HG03039 (cell line): ENCODE results near the gene MMD.
"Not testable (repeated sequence)": the region's sequence is repeated elsewhere in the genome, so short reads cannot be mapped to it uniquely, and the experiment has no call there.

Experiments
- ATAC-seq: cut with Tn5 transposase; IDR thresholded peaks from one replicate; pipeline ENCODE4 v1.9.1; 2021; ENCODE audit warnings: mild to moderate bottlenecking, moderate library complexity; ENCODE audit not compliant: unreplicated experiment

MMD gene

DNA sequence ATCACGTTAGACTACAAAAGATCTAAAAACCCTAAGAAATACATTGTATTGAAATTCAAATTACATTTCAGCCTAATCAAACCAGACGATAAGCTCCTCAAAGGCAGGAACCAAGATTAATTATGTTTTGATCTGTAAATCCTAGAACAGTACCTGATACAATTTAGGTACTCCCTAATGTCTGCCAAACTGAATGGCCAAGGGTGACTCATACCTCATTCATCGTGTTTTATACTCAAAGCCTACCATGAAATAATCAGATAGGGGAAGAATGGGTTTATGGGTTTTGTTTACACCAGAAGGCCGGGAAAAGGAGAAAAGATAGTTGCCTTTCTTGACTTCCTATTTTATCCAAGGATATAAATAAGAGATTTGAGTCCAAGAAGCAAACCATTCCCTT lies 19.3 kb downstream of the MMD start:
- no peak for ATAC-seq

DNA sequence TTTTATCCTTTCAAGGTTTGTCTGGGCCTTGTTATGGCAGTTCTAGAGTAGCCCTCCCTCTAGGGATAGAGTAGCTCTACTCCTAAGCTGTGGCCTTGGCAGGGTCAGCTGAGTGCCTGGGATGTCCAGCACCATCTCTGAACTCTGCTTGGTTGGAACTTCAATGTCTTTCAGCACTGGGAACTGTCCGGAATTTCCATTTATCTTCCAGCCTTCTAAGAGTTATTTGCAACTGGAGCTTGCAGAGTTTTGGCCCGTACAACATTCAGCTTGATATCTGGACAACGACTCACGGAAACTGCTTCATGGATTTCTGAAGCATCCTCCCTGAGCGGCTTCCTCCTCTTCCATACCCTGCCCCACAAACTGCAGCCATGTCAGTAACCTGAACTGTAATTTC lies 22.9 kb downstream of the MMD start:
- no peak for ATAC-seq

DNA sequence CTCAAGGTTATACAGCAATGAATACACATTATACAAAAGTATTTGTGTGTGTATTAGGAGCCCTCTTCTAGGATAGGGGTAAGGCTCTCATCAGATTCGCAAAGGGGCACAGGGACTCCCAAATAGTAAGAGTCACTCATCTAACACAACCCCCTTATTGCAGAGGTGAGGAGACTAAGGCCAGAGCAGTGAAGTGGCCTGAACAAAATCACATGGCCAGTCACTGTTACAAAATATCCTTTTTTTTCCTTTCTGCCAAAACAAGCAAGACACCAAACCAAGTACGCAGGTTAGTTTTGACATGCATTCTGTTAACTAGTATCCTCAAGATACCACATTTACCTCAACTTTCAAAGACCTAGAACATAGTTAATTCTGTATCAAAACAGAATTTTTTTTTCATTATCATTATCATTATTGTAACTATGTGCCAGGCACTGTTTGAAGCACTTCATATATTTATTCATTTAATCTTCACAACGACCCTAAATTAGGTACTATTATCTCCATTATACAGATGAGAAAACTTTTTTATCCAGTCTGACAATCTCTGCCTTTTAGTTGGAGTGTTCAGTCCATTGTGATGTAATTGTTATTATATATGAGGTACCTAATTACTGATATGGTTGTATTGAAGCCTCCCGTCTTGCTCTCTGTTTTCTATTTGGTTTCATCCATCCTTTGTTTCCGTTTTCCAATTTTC lies 25.7 kb downstream of the MMD start:
- ATAC-seq = no peak

DNA sequence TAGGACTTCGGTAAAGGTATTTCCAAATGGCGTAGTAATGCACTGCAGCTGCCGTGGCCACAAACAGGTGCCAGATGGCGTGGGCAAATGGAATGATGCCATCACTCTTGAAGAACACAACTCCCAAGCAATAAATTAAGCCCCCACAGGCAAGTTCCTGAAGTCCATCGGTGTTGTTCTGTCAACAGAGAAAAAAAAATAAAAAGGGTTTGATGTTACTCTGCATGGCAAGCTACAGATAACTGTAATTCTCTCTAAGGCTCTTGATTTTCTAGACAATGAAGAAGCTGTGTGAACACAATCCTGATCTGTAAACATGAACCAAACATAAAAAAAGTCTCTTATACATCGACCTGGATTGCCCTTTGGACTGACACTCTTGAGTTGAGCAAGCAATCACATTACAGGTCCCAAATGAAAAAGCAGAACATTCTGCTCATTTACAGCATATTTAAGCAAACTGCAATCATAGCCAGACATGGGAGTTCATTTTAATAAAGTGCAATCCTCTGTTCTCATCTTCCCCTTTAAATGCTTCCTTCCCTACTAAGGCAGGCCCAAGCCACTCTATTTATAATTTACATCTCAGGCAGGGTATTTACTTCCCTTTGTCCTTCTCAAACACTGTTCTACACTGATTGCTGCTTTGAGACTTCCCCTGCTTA lies 27.1 kb downstream of the MMD start:
- ATAC-seq = no peak

DNA sequence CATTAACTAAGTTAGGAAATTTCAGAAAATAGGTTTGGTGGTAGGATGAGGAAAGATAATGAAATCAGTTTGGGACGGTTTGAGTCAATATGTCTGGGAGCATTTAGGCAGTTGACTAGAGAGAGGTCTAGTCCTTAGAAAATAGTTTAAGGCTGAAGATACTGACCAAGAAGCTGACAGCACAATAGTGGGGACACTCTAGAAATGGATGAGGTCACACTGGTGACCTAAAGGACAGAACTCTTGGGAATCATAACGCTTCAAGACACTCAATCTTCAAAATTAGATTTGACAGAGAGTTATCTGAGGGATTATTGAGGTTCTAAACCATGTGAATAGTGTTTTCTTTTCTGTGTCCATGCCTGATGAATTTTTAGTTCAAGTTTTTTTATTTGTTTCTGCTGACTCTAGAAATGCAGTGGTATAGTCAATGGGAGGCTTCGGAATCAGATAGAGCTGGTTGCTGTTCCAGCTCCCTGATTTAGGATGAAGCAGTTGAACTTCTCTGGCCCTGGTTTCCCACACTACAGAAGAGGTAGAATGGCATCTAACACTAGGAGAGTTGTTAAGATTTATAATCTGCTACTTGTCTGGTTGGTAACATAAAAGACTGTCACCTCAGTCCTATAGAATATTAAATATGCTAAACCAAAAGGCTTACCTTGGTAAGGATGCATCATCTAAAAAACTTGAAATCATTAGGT lies 29.7 kb downstream of the MMD start:
- ATAC-seq = no peak

DNA sequence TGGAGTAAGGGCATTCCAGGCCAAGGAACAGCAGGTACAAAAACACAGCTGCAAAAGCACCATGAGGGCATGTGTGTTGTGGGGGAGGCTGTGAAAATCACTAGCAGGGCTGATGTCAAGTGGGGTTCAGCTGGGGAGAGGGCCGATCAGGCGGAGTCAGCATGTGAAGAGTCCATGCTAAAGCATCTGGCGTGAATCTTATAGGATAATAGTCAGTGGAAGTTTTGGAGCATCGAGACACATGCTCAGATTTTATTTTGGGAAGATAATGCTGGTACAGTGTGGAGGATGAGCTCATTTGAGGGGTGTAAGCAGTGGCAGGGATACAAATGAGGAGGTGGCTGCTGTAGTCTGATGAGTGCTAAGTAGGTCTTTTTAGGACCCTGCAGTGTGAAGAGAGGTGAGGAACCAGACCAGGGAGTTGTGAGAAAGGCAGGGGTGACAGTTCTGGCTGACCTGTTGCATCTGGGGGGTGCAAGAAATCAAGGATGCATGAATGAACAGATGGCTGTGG lies 30.3 kb downstream of the MMD start:
- no peak for ATAC-seq

DNA sequence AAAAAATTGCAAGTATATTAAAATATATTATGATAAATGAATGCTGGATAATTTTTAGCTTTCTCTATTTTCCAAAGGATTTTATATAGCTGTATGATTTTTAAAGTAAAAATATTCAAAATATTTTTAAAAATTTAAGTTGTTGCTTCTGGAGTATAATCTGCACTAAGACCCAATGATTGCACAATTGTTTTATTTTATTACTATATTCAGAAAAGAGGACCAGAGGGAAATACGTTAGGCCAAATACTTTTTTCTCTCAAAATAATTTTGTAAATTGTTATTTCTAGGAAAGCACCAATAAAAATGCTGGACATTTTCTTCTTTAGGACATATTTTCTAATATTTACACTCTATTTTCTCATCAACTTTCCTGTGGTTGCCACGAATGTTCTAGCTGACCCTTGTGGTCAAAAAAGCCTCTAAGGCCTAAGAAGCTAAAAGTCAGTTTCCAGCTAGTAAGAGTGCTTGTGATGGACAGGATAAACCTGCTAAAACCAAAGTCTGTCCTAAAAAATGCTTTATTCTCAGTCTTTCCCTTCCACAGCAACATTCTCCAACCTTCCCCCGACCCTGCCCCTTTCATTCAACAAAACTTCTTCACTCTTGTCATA lies 31.2 kb downstream of the MMD start:
- ATAC-seq = no peak

DNA sequence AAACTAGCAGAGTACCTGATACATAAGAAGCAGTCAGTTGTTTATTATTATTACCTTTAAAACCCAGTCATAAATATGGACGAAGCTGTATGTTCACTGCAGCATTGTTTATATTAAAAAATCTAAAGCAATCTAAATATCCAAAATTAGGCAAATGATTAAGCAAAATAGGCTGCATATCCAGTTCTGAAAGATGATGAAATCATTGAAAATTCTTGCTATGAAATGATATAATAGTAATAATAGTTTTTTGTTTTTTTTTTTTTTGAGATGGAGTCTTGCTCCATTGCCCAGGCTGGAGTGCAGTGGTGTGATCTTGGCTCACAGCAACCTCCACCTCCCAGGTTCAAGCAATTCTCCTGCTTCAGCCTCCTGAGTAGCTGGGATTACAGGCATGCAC lies 31.9 kb downstream of the MMD start:
- not testable (repeated sequence) for ATAC-seq

DNA sequence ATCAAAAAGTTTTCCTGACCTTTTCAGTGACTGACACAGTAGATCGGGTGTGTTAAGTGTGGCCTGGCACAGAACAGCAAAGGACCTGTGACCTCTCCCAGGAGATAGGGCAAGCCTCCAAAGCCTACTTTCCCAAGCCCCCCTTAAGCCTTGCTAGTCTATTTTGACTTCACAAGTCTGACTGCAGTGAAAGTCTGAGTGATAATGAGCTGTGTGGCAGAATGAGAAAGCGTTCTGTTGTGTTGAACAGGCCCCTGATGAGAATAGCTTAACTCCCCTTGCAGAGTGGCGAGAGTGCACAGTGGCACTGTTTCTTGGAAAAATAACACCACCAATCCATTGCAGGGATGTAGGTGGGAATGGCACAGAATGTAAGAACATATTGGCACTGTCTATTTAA lies 32.8 kb downstream of the MMD start:
- ATAC-seq = no peak

DNA sequence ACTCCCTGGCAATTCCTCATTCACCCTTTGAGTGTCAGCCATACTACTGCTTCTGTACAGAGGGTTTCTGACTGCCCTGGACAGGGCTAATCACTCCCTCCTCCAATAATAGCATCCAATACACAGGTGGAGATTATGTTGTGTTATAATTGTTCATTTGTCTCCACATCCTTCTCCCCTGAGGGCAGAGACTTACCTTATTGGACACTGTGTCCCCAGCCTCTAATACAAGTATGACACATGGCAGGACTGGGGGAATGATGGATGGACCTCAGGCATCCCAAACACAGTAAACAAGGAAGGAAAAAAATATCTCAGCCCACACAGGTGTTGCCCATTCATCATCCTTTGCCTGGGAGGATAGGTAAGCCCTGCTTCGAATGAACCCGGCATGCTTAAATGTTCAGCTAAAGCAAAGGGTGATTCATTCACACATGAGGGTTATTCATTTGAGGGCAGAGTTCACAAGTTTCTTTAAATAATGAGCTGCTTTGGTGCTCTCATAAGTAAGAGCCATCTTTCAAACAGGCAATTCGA lies 34.8 kb downstream of the MMD start:
- ATAC-seq = no peak

DNA sequence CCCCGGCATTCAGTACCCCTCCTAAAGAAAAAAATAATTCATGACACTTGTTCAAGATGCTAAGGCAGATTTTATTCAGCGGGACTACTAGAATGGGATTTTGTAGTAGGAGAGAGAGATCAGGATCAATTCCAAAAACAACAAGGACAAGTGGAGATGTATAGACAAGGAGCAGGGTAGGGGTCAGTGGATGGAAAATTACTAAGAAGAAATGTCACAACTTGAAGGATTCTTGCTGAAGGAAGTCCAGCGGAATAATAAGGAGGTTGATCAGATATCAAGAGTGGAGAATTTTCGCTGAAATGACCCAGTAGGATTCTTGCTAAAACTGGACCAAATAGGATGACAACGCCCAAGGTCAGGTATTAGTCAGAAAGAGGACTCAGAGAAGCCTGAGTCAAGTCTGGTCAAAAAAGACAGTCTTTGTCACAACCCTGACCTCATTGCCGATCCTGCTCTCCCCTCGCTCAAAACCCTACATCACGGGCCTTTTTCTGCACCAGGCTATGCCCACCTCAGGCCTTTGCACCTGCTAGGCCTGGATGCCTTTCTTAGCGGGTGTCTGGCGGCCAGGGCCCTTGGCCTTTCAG lies 36.9 kb downstream of the MMD start:
- ATAC-seq = no peak

DNA sequence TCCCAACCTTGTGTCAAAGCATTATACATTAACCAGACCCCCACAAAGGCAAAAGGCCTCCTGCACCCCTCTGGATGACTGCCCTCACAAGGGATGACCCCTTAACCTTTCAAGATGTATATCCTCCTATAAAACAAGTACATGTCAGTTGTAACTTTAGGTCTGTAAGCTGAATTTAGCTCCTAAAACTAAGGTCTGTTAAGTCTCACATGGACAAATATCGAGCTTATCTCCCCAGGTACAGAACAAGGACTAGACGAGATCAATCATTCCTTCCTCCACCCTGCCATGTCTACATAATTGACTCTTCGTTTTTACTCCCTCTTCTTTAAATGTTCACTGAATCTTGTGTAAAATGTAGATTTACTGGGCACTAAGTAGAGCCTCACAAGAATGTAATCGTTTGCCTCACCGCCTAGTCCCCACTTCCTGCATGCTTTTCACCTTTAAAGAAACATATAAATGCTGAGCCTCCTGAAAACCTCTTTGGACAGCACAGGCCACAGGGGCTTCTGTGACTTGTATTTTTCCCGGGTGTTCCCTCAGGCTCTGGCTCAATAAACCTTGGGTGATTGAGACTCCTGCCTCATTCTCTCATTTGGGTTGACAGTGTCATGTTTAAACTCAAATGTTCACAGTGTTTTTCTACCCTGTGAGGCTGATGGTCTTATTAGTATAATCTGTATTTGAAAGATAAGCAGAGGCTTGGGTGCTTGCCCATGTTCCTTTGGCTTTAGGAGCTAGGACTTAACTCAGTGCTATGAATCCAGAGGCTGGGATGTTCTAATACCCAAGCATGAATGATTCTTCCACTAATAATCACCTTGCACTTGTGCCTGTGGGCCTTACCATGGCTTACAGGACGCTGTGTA lies 37.6 kb downstream of the MMD start:
- ATAC-seq = no peak

DNA sequence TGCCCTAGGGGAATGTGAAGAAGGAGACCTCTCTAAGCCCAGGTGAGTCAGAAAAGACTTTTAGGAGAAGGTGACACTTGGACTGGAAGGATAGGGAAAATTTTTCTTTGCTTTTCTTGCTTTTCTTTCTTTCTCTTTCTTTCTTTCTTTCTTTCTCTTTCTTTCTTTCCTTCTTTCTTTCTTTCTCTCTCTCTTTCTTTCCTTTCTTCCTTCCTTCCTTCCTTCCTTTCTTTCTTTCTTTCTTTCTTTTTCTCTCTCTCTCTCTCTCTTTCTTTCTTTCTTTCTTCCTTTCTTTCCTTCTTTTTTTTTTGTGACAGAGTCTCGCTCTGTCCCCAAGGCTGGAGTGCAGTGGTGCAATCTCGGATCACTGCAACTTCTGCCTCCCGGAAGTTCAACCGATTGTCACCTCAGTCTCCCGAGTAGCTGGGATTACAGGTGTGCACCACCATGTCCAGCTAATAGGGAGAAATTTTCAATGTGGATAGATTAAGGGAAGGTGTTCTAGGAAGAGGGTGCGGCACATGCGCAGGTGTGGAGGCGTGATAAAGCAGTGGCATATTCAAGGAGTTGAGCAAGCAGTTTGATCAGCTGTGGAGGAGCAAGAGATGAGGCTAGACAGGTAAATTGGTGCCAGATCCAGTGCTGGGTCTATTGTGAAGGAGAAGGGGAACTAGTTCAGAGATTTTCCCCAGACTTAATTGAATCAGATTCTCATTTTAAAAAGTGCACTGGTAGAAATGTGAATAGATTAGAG lies 40.4 kb downstream of the MMD start:
- ATAC-seq = no peak

DNA sequence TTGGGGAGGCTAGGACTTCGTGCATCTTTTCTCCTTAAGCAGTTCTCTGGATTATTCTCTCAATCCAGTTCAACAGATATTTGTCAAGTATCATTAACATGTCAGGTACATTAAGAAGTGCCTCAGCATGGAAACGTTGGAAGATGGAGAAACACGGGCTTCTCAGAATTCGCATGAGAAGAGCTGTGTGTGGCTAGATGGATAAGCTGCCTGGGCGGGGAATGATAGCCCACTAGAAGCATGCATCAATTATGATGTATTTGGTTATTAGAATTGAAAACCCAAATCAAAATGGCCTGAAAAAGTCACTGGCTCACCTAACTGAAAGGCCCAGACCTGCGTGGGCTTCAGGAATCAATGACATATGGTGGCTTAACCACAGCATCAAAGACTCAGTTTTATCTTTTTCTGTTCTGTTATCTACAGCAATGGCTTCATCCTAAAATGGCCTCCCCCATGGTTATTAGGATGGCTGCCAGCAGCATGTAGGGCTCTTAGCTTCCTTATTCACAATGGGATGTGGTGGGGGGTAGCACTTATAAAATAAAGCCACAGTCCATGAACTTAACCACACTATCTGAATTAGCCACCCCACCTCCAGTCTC lies 43.9 kb downstream of the MMD start:
- no peak for ATAC-seq

DNA sequence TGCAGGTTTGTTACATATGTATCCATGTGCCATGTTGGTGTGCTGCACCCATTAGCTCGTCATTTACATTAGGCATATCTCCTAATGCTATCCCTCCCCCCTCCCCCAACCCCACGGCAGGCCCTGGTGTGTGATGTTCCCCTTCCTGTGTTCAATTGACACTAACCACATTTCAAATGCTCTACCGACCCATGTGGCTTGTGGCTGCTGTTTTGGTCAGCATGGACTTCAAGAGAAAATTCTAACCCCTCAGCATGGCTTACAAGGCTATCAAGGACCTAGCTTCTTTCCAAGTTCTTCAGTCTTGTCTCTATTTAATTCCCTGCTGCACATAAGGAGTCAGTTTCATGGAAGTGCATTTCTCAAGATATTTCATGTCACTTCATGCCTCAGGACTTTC lies 52.9 kb downstream of the MMD start:
- ATAC-seq = no peak

DNA sequence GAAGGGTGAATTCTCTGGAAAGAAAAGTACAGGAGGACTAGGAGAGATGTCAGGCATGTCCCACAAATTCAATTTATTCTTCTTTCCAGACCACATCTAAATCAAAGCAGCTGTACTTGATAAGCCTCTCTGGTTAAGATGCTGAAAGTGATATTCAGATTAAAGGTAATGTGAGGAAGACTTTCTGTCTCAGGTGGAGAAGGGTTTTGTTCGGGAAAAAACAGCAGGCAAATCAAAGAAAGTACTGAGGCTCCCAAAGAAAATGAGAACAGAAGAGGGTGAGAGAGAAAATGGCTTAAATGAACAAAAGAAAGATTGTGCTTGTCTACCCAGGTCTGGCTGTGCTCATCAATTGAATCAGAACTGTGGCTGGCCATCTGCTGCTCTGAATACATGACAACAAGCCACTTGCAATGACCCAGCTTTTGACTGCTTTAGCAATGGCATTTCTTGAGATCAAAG lies 55.6 kb downstream of the MMD start:
- ATAC-seq = no peak

DNA sequence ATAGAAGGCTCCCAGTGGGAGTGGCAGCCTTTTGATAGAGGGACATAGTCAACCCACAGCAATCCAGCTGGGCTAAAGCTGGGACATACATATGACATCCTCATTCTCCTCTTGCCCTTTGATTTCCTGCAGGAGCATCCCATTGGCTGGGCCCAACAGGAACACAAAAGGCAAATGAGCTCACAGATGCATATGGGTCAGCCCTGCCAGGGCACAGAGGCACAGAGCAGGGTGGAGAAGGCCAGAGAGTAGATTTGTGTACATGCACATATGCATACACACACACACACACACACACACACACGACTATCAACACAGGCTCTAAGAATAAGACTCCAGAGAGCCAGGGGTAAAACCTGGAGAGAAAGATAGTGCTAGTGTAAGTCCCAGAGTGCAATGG lies 58.6 kb downstream of the MMD start:
- ATAC-seq = no peak

DNA sequence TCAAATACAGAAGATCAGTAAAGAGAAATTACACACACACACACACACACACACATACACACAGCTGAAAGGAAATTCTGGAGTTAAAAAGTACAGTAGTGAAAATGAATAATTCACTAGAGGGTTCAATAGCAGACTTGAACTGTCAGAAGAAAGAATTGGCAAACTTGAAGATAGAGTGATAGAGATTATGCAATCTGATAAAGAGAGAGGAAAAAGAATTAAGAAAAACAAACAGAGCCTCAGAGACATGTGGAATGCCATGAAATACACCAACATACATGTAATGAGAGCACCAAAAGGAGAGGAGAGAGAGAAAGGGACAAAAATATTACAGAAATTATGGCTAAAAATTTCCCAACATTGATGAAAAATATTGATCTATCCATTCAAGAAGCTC lies 60.7 kb downstream of the MMD start:
- ATAC-seq = no peak
